Measurements from ENCODE around the gene KDM1A.

KDM1A gene

GRCh38 chr1:23080885-23081284, 61.6 kb downstream of the KDM1A start:
- TF ChIP-seq CTCF (IDR thresholded peaks at IDR 0.05; ENCODE audit: poor library complexity, severe bottlenecking): no peak
- Histone ChIP-seq H3K4me3 (ENCODE audit: severe bottlenecking) (no peak overlapping the region), H3K27me3 (ENCODE audit: insufficient read depth, poor library complexity, severe bottlenecking) (no peaks in the 10 kb centered on the region), H3K4me1 (ENCODE audit: insufficient read depth, poor library complexity, severe bottlenecking) (no peaks in the 10 kb centered on the region), H3K27ac (ENCODE audit: poor library complexity, severe bottlenecking) (no peak overlapping the region), H3K9me3 (ENCODE audit: severe bottlenecking) (no peaks in the 10 kb centered on the region), H3K36me3 (ENCODE audit: low read depth) (peaks cover 100% of the 10 kb centered on the region)
- ATAC-seq (ENCODE audit: low read depth): no peak
- DNase-seq (ENCODE audit: low spot score): no peak

GRCh38 chr1:23081376-23081775, 62.1 kb downstream of the KDM1A start:
- peak; percentile 44; the same call in 1 of the 3 replicates for ATAC-seq (ENCODE audit: low read depth)
- no peaks in the 10 kb centered on the region for H3K27me3 ChIP-seq (ENCODE audit: insufficient read depth, poor library complexity, severe bottlenecking)
- no peaks in the 10 kb centered on the region for H3K9me3 ChIP-seq (ENCODE audit: severe bottlenecking)
- H3K27ac ChIP-seq (ENCODE audit: poor library complexity, severe bottlenecking): no peak overlapping the region
- DNase-seq (ENCODE audit: low spot score): no peak
- no peaks in the 10 kb centered on the region for H3K4me1 ChIP-seq (ENCODE audit: insufficient read depth, poor library complexity, severe bottlenecking)
- peak; percentile 33 for TF ChIP-seq CTCF (IDR thresholded peaks at IDR 0.05; ENCODE audit: poor library complexity, severe bottlenecking)
- no peak overlapping the region for H3K4me3 ChIP-seq (ENCODE audit: severe bottlenecking)
- H3K36me3 ChIP-seq (ENCODE audit: low read depth): peaks cover 100% of the 10 kb centered on the region

- DNase-seq (ENCODE audit: low spot score): no peak
- Histone ChIP-seq H3K27ac (ENCODE audit: poor library complexity, severe bottlenecking) (no peak overlapping the region), H3K4me1 (ENCODE audit: insufficient read depth, poor library complexity, severe bottlenecking) (no peaks in the 10 kb centered on the region), H3K36me3 (ENCODE audit: low read depth) (peaks cover 100% of the 10 kb centered on the region), H3K9me3 (ENCODE audit: severe bottlenecking) (no peaks in the 10 kb centered on the region), H3K27me3 (ENCODE audit: insufficient read depth, poor library complexity, severe bottlenecking) (no peaks in the 10 kb centered on the region), H3K4me3 (ENCODE audit: severe bottlenecking) (no peak overlapping the region)
- no peak for ATAC-seq (ENCODE audit: low read depth)
- no peak for TF ChIP-seq CTCF (IDR thresholded peaks at IDR 0.05; ENCODE audit: poor library complexity, severe bottlenecking)
Observed at GRCh38 chr1:23083714-23084480, 64.6 kb downstream of the KDM1A start.

GRCh38 chr1:23084880-23085279, 65.6 kb downstream of the KDM1A start:
- Histone ChIP-seq H3K36me3 (ENCODE audit: low read depth) (peaks cover 96% of the 10 kb centered on the region), H3K4me3 (ENCODE audit: severe bottlenecking) (no peak overlapping the region), H3K9me3 (ENCODE audit: severe bottlenecking) (no peaks in the 10 kb centered on the region), H3K27me3 (ENCODE audit: insufficient read depth, poor library complexity, severe bottlenecking) (no peaks in the 10 kb centered on the region), H3K4me1 (ENCODE audit: insufficient read depth, poor library complexity, severe bottlenecking) (no peaks in the 10 kb centered on the region), H3K27ac (ENCODE audit: poor library complexity, severe bottlenecking) (no peak overlapping the region)
- ATAC-seq (ENCODE audit: low read depth) (no peak), DNase-seq (ENCODE audit: low spot score) (no peak)
- no peak for TF ChIP-seq CTCF (IDR thresholded peaks at IDR 0.05; ENCODE audit: poor library complexity, severe bottlenecking)

- Histone ChIP-seq H3K27ac (ENCODE audit: poor library complexity, severe bottlenecking) (no peak overlapping the region), H3K4me1 (ENCODE audit: insufficient read depth, poor library complexity, severe bottlenecking) (no peaks in the 10 kb centered on the region), H3K4me3 (ENCODE audit: severe bottlenecking) (no peak overlapping the region), H3K9me3 (ENCODE audit: severe bottlenecking) (no peaks in the 10 kb centered on the region), H3K36me3 (ENCODE audit: low read depth) (peaks cover 96% of the 10 kb centered on the region), H3K27me3 (ENCODE audit: insufficient read depth, poor library complexity, severe bottlenecking) (no peaks in the 10 kb centered on the region)
- ATAC-seq (ENCODE audit: low read depth) (no peak), DNase-seq (ENCODE audit: low spot score) (no peak)
- TF ChIP-seq CTCF (IDR thresholded peaks at IDR 0.05; ENCODE audit: poor library complexity, severe bottlenecking): no peak
Observed at GRCh38 chr1:23085696-23086095, 66.4 kb downstream of the KDM1A start.
